ENCODE results near the gene WDFY1.
"Not testable (repeated sequence)": the region's sequence is repeated elsewhere in the genome, so short reads cannot be mapped to it uniquely, and the experiment has no call there.

The WDFY1 gene

DNA sequence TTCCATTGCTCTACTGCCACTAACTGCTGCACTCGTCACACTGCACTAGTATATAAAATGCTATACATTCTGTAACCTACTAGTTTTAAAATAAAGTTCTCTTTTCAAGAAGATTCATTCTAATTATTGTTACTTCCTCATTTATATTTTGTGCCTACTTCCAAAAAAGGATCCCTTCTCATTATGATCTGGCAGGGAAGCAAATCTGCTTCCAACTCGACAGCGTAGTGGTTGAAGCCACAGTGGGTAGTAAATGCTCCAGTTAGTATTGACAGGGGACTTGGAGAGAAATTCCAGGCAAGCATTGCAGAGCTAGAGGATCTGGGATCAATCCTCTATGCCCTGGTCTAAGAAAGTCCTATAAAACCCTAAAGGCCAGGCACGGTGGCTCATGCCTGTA is 54.4 kb downstream of the WDFY1 start:
- DNase-seq: no peak

DNA sequence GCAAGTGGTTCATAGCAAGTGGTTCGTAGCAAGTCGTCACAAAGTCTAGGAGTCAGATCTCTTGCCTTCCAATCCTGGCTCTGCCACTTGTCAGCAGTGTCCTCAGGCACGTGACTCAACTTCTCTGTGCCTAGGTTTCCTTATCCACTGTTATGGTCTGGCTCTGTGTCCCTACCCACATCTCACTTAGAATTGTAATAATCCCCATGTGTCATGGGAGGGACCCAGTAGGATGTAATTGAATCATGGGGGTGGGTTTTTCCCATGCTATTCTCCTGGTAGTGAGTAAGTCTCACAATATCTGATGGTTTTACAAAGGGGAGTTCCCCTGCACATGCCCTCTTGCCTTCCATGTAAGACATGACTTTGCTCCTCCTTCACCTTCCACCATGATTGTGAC is 55.9 kb downstream of the WDFY1 start:
- no peak for DNase-seq

DNA sequence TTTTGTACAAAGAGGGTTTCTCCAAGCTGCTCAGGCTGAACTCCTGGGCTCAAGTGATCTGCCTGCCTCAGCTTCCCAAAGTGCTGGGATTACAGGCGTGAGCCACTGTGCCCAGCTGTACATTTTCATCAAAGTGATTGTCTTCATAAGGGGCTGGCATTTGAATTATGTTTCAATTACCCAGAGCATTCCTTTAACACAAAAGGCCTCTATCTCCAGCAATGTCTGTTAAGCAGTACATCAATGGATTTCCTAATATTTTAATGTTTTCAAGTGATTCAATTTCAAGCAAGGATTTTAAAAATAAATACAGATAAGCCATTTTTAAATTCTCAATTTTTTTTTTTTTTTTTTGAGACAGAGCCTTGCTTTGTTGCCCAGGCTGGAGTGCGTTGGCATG is 56.9 kb downstream of the WDFY1 start:
- DNase-seq: no peak

DNA sequence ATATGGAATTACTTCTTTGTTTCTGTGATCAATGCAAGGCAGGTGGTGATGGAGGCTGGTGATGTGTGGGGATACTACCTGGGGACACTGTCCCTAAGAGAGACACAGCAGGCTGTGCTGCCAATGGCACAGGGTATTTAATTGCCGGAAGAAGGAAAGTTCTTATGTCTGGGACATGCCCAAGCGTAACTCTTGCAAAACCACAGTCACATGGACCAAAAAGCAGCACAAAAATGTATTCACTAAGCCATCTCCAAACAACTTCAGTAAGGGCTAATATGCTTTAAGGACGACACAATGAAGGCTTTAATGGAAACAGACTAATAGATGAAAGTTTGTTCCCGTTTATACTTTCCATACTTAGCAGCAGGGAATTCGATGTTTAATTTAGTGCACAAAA is 58.0 kb downstream of the WDFY1 start:
- no peak for DNase-seq

DNA sequence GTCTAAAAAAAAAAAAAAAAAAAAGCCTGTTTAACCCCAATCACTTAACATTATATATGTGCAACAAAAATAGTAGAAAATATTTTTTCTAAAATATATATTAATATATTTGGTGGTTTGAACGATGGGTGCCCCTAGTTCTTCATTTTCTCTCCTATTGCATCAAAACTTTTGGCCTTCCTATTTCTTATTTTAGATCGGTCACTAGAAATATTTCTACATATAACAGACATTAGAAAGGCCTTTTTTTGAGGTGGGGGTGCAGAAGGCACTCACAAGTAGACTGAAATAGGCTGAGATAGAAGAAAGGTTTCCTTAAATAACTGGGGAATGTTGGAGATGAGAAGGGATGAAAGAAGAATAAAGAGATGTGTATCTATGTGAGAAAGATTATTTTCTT is 58.4 kb downstream of the WDFY1 start:
- no peak for DNase-seq

DNA sequence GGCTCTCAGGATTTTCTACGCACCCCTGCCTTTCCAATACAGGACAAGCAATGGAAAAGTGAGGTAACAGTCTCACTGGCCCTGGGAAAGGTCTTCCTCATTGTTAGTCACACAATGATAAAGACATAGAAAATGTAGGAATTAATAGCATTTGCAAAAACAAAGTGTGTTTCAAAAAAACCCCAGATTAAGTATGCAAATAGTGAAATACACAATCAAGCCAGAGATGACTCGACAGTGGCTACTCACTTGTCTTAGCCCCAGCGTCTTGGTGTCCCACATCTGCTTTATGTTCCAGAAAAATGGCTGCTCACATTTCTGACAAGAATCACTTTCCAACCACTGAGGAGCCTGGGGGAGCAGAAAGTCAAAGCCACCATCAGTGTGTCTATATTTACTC is 60.7 kb downstream of the WDFY1 start:
- no peak for DNase-seq

DNA sequence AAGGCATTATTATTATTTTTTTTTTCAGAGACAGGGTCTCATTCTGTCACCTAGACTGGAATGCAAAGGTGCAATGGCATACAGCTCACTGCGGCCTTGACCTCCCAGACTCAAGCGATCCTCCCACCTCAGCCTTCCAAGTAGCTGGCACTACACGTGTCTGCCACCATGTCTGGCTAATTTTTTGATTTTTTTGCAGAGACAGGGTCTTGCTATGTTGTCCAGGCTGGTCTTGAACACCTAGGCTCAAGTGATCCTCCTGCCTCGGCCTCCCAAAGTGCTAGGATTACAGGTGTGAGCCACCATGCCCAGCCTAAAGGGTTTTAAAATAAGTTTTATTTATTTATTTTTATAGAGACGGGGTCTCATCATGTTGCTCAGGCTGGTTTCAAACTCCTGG is 62.4 kb downstream of the WDFY1 start:
- DNase-seq: no peak

DNA sequence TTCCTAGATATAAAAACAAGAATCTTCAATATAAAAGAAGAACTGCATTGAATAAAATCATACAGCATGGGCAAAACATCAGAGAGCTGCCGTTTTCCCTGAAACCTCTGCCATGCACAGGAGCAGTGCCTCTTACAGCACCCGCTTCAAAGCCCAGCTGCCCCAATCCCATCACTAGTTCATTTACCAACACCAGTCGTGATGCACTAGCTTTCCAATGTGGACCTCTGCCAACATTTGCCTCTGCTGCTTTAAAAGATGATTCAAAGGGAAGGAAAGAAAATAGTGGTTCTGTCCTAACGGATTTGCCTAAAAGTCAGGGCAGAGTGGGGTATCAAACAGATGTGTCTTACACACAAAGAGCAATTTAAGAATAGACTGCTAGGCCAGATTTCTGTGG is 64.3 kb downstream of the WDFY1 start:
- no peak for DNase-seq

DNA sequence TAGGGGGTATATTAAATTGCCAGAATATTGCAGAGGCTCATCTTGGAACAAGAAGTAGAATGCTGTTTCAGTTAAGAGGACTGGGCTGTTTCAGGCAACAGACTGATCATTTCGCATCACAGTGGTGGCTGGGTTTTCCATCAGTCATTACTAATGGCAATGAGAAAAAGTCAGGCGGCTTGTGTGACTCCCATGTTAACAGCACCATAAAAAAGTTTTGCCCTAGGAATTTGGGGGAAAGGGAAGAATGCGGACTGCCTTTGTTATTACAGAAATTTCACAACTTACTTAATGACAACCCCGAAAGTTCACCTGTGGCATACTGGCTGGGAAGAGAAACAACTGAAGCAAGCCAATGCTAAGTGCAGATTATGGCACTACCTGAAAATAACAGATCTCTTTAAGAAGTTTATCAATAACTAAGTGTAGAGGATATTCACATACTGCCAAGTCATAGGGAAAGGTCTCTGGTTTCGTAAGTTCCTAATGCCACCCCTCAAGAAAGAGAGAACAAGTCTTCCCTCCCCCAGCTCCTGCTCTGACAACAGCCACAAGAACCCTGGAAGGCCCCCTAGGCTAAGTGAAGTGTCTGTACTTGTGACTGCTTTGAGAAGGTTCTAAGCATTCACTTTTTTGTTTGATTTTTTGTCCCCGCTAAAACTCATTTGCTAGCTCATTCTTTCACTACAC is 67.3 kb downstream of the WDFY1 start:
- no peak for DNase-seq

DNA sequence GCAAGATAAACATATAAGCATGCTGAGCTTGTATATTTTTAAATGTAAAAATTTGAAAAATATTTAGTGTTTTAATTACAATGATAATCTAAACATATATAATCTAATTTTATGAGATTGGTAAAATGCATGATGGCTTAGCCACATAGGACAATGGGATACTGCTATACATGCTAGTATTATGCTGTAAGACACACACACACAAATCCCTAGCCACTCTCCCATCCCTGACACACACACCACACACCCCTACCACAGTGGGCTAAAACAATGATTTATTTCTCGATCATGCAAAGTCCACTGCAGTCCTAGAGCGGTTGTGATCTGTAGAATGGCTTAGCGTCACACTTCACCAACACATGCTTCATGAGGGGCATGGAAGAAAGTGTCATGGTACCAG is 71.5 kb downstream of the WDFY1 start:
- DNase-seq: no peak

DNA sequence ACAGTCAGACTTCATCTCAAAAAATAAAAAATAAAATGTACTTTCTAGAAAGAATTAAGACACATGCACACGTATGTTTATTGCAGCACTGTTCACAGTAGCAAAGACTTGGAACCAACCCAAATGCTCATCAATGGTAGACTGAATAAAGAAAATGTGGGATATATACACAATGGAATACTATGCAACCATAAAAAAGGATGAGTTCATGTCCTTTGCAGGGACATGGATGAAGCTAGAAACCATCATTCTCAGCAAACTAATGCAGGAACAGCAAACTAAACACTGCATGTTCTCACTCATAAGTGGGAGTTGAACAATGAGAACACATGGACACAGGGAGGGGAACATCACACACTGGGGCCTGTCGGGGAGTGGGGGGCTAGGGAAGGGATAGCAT is 72.4 kb downstream of the WDFY1 start:
- DNase-seq: not testable (repeated sequence)

DNA sequence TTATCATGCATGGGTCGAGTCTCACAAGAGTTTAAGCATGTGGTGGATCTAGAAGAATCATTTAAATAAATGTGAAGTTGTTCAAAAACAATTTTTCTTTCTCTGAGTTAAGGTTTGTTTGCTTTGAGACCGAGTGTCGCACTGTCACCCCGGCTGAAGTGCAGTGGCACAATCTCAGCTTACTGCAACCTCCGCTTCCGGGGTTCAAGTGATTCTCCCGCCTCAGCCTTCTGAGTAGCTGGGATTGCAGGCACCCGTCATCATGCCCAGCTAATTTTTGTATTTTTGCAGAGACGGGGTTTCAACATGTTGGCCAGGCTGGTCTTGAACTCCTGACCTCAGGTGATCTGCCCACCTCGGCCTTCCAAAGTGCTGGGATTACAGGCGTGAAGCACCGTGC is 73.5 kb downstream of the WDFY1 start:
- not testable (repeated sequence) for DNase-seq

DNA sequence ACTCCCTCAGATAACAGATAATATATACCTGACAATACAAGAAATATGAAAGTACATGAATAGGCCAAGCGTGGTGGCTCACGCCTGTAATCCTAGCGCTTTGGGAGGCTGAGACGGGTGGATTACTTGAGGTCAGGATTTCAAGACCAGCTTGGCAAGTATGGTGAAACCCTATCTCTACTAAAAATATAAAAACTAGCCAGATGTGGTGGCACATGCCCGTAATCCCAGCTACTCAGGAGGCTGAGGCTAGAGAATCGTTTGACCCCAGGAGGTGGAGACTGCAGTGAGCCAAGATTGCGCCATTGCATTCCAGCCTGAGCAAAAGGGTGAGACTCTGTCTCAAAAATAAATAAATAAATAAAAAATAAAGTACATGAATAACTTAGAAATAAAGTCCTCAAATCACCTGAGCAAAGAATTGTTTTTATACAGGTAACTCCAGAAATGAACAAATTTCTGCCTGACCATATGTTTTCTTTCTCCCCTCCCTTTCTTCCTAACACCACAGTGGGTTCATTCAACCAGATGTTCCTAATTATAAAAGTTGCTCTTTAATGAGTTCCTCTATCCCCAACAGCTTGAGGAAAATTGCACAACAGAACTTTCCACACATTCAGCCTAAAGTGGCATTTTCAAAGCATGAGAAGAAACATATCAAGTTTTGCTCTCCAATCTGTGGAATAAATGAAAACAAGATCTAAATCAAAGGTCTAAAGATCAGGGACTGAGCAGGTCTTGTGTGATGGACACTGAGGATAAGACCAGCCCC is 74.1 kb downstream of the WDFY1 start:
- DNase-seq: no peak

DNA sequence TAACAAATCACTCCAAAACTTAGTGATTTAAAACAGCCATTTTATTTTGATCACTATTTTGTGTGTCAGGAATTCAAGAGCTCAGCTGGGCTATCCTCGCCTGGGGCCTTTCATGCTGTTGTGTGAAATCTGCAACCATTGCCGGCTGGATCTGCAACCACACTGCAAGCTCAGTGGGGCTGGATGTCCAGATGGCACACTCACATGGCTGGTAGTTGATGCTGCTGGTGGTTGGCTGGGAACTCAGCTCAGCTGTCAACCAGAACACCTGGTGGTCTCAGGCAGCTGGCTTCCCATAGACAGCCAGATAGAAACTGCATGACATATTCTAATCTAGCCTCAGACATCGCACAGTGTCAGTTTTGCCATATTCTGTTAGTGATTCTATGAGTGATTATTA is 77.1 kb downstream of the WDFY1 start:
- no peak for DNase-seq

DNA sequence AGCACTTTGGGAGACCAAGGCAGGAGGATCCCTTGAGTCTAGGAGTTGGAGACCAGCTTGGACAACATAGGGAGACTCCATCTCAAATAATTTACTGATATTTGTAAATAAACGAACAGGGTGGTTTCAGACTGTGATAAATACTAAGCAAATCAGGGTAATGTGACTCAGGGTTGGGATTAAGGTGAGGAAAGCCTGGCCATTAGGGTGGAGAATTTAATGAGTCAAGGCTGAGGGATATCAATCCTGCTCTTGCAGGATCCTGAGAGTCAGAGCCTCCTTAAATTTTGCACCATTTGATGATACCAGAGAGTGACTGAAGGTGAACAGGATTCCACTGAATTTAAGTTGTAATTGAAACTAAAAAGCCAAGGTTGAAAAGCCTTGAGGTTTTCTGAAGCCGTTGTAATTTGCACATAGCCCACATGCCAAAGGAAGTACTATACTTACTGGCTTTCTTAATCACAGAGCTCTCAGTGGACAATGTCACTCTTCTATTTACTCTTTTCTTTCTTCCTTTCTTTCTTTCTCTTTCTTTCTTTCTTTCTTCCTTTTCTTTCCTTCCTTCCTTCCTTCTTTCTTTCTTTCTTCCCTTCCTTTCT is 79.1 kb downstream of the WDFY1 start:
- no peak for DNase-seq

DNA sequence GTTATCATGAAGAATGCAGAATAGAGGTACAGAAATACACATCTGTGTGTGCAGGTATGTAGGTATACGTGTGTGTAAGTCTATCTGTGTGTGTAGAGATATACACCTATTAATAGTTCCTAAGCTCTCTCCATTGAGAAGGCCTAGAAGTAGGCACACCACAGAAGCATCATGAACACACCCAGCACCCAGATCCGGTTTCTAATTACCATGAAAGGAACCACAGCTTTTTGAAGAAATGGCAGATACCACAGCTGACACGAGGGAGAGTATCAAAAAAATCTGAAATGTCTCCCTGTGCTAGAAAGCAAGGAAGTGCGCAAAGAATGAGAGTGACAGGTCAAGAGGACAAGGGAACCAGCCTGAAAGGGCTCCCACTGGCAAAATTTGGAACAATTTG is 80.0 kb downstream of the WDFY1 start:
- no peak for DNase-seq

DNA sequence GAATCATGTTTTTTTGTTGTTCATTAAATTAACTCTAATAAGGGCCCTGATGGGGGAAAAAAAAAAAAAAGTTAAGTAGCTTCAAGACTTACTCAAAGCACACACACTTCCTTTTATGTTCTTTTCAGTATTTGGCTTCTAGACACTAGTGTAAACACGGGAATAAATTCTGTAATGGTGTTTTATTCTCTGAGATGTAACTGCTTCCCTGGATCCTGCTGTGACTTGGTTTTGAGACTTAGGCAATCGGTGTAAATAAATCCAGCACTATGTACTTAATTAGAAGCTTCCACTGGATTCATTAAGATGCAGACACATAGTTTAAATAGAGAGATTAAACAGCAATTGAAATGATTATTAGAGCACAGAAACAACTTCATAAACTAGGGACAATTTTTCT is 81.6 kb downstream of the WDFY1 start:
- no peak for DNase-seq

DNA sequence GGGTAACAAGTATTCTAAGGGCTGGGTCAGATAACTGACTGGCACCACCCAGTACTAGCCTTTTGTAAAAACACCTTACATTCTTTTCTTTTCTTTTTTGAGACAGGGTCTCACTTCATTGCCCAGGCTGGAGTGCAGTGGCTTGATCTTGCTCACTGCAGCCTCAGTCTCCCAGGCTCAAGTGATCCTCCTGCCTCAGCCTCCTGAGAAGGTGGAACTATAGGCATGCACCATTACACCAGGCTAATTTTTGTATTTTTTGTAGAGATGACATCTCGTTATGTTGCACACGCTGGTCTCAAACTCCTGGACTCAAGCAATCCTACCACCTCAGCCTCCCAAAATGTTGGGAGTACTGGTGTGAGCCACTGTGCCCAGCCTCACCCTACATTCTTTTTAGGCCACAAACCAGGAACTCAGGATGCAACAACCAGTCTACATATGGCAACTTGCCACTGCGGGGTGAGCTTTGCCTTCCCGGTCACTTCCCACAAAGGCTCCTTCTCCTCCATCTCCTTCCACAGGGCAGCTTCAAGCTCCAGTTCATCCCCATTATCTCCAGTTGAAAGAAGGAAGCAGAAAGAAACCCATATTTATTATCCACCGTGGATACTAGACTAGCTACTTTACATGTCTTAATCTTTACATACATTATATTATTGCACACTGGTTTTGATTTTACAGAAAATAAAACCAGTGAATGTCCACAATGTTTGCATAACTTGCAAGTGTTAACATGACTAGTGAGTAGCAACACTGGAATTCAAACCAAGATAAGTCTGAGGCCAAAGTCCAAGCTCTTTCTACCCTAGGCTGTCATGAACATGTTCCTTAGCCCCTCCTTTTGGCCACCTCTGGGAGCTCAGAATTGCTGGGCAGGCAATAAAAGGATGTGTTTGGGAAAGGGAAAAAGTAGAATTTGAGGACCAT is 84.1 kb downstream of the WDFY1 start:
- DNase-seq: no peak

DNA sequence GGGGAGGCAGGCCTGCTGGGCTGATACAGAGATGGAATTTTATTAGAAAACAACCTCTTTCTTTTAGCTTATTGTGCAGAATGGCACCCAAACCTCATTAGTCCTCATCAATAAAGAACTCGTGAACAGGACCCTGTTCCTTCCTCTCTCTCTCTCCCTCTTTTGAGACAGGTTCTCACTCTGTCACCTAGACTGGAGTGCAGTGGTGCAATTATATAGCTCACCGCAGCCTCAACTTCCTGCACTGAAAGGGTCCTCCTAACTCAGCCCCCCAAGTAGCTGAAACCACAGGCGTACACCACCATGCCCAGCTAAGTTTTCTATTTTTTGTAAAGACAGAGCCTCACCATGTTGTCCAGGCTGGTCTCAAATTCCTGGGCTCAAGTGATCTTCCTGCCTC is 86.1 kb downstream of the WDFY1 start:
- DNase-seq: no peak

DNA sequence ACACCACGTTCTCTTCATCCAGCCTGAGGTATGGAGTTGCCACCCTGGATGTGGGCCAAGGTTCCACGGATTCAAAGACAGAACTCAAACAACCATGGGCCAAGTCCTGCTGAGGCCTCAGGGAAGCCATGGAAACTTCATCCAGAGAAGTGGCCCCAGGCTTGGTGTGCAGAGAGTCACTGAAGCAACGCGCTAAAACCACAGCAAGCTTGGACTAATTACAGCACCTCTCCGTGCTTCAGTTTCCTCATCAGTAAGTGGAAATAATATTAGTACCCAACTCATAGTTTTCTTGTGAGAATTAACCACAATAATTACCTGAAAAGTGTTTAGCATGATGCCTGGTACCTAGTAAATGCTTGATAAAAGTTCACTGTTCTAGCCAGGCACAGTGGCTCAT is 88.6 kb downstream of the WDFY1 start:
- DNase-seq: no peak

DNA sequence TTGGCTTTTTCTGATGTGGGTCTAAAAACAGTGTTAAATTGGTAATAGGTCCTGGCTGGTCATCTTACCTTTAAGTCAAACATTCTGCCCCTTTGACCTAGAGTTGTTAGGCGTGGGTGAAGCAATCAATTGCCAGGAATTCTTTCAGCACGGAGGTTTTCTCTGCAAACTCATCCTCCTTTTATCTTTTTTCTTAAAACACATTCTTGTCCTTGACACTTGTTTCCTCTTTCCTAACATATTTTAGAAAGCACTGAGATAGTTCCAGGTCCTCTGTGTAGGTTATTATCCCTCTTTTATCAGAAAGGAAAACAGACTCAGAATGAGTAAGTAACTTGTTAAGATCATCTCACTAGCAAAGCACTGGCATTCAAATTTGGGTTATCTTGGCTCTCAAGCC is 89.1 kb downstream of the WDFY1 start:
- DNase-seq: no peak

DNA sequence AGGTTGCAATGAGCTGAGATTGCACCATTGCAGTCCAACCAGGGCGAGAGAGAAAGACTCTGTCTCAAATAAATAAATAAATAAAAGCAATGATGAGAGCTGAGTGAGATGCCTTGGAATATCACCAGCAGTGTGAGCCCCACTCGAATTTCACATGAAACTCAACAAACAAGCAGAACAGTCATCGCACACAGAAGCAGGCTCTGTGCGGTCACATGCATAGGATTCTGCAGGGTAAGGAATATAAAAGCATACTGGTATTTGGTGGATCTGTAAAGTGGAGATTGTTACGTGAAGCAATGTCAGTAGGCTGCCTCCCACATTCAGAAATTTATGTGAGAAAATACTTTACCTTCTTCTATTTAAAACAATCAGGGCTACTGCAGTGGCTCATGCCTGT is 89.7 kb downstream of the WDFY1 start:
- DNase-seq: no peak

DNA sequence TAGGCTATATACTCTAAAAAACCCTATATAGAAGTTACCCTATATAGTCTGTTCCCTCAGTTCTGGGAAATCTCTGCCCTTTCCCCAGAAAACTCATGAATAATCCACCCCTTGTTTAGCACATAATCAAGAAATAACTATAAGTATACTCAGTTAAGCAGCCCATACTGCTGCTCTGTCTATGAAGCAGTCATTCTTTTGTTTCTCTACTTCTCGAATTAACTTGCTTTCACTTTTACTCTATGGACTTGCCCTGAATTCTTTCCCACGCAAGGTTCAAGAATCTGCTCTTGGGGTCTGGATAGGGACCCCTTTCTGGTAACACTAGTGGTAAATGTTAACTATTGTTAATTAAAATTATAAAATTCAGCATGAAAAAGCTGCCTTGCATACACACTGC is 90.4 kb downstream of the WDFY1 start:
- DNase-seq: no peak

All from KG1 (cell line).